Epithelial cell of proximal tubule (primary cell): ENCODE measurements around the gene SCGB3A1. TPM values are rescaled to one million over a fixed set of nuclear protein-coding genes. Genes with fewer than 3 reads are reported as not detected.

Source experiments
- DNase-seq: peaks from one replicate; pipeline ENCODE4 v3.0.0-alpha.2; 2011; ENCODE audit warnings: low read depth
- H3K4me3 ChIP-seq: 2 replicates; pipeline ENCODE4 v1.5.1; 2011; ENCODE audit warnings: low read depth, mild to moderate bottlenecking, low read length
- CTCF ChIP-seq: conservative IDR thresholded peaks from 2 replicates; pipeline ENCODE4 v1.5.1; 2012; ENCODE audit warnings: low read depth, mild to moderate bottlenecking, low read length
- total RNA-seq: library from RNA; depleted of rRNA; stranded (reverse); fragments of >200 nt; gene quantifications from 2 replicates; pipeline ENCODE4 v1.2.3, GENCODE V29; 2015

SCGB3A1 gene
- total RNA-seq, 1 donor from 2014 or later: not detected

GRCh38 chr5:180619563-180619915, 28.2 kb upstream of the SCGB3A1 start:
- DNase-seq: no peak
- no peak overlapping the region for H3K4me3 ChIP-seq
- no peak for TF ChIP-seq CTCF

- no peak for DNase-seq
- peak overlapping the region; percentile 38 for H3K4me3 ChIP-seq
- peak; percentile 44 for TF ChIP-seq CTCF
Measured at GRCh38 chr5:180618829-180619562, 27.7 kb upstream of the SCGB3A1 start.

GRCh38 chr5:180618487-180618828, 27.2 kb upstream of the SCGB3A1 start:
- no peak for TF ChIP-seq CTCF
- no peak for DNase-seq
- peak overlapping the region; percentile 38 for H3K4me3 ChIP-seq

GRCh38 chr5:180613814-180614188, 22.5 kb upstream of the SCGB3A1 start:
- TF ChIP-seq CTCF: no peak
- DNase-seq: no peak

GRCh38 chr5:180613188-180613813, 22.0 kb upstream of the SCGB3A1 start:
- no peak for TF ChIP-seq CTCF
- peak; percentile 20 for DNase-seq
- H3K4me3 ChIP-seq: no peak overlapping the region

More at GRCh38 chr5:180613814-180614188, 22.5 kb upstream of the SCGB3A1 start:
- no peak overlapping the region for H3K4me3 ChIP-seq

GRCh38 chr5:180612683-180613082, 21.4 kb upstream of the SCGB3A1 start:
- H3K4me3 ChIP-seq: no peak overlapping the region
- no peak for TF ChIP-seq CTCF
- DNase-seq: no peak
